Measurements from ENCODE around the gene MME. TPM values are rescaled to one million over a fixed set of nuclear protein-coding genes. Genes with fewer than 3 reads are reported as not detected.
"Not testable (repeated sequence)": the region's sequence is repeated elsewhere in the genome, so short reads cannot be mapped to it uniquely, and the experiment has no call there.

The MME gene
- total RNA-seq, 1 donor, result 1.7 TPM

DNA sequence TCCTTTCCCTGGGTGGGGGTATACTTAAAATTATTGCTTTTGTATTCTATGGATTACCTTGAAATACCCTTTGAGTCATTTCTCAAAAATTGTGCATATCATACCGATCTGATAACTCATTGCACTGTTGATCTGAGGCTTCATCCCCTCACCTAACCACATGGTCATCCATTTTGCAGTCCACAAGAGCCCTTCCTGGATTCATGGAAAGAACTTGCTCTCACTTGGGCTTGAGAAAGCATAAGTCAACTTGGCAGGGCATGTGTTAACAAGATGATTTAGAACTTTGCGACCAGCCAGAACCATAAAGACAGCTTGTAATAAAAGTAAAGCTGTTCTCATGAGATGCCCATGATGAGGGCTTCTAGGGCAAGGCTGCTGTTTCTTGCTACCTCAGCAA, 22.2 kb downstream of the MME start:
- no peak overlapping the region for H3K4me3 ChIP-seq (ENCODE audit: low read length)
- H3K27me3 ChIP-seq (ENCODE audit: insufficient read depth, low read length), result no peaks in the 10 kb centered on the region
- no peaks in the 10 kb centered on the region for H3K9me3 ChIP-seq (ENCODE audit: low read depth, low read length)
- H3K4me1 ChIP-seq (ENCODE audit: insufficient read depth, low read length), result peaks cover 4% of the 10 kb centered on the region

DNA sequence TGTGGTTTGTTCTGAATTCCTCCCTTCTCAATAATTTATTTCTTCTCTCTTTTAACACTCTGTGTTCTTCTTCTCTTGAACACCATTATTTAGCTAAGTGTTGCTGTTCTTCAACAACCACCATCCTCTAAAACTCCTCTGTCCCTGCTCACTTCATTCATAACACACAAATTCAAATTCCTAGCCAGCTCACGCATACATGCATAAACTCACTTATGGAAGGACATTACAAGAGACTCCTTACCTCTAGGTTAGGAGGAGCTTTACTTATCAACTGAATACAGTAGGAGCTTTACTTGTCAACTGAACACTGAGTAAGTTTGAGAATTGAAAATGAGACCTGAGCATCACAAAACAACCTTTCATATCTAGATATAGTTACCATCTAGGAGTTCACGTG, 23.6 kb downstream of the MME start:
- Histone ChIP-seq H3K4me3 (ENCODE audit: low read length) (no peak overlapping the region), H3K9me3 (ENCODE audit: low read depth, low read length) (no peaks in the 10 kb centered on the region), H3K27me3 (ENCODE audit: insufficient read depth, low read length) (no peaks in the 10 kb centered on the region), H3K4me1 (ENCODE audit: insufficient read depth, low read length) (no peaks in the 10 kb centered on the region)

DNA sequence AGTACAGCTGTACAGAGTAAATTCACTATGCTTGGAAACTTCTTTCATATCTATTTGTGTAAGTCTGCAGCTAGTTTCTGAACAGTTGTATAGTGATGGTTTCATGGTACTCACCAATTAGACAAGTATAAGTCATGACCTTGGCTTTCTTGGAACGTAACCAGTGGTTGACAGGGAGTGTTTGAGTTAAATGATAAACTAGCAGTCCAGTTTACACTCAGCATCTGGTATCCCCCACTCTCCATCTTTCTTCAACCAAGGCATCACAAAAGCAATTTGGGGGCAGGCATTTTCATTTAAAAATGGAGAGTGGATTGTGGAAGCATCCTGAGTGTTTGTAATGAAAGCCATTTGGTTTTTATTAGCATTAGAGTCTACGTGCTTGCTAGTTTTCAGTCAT, 26.0 kb downstream of the MME start:
- Histone ChIP-seq H3K4me1 (ENCODE audit: insufficient read depth, low read length) (peaks cover 2% of the 10 kb centered on the region), H3K27me3 (ENCODE audit: insufficient read depth, low read length) (no peaks in the 10 kb centered on the region)

DNA sequence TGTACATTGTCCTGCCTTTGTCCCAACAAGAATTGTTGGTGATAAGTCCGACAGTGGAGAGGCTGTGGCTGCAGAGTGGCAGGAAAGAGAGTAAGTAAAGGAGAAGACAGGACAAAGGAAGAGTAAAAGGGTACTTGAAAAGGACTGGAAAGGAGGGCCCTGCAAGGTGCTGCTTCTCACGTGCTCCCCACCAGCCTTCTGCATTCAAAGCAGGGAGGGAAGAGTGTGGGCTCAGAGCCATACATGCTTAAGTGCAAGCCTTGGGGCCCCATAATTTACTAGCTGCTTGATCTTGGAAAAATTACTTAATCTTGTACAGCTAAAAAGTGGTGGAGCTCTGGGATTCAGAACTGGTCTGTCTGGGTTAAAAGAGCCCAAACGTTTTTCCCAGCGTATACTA, 29.9 kb downstream of the MME start:
- no peak overlapping the region for H3K4me3 ChIP-seq (ENCODE audit: low read length)
- H3K4me1 ChIP-seq (ENCODE audit: insufficient read depth, low read length), result peaks cover 5% of the 10 kb centered on the region
- no peaks in the 10 kb centered on the region for H3K27me3 ChIP-seq (ENCODE audit: insufficient read depth, low read length)
- H3K9me3 ChIP-seq (ENCODE audit: low read depth, low read length), result no peaks in the 10 kb centered on the region

More for the DNA sequence above, 26.0 kb downstream of the MME start:
- no peak overlapping the region for H3K4me3 ChIP-seq (ENCODE audit: low read length)
- no peaks in the 10 kb centered on the region for H3K9me3 ChIP-seq (ENCODE audit: low read depth, low read length)

DNA sequence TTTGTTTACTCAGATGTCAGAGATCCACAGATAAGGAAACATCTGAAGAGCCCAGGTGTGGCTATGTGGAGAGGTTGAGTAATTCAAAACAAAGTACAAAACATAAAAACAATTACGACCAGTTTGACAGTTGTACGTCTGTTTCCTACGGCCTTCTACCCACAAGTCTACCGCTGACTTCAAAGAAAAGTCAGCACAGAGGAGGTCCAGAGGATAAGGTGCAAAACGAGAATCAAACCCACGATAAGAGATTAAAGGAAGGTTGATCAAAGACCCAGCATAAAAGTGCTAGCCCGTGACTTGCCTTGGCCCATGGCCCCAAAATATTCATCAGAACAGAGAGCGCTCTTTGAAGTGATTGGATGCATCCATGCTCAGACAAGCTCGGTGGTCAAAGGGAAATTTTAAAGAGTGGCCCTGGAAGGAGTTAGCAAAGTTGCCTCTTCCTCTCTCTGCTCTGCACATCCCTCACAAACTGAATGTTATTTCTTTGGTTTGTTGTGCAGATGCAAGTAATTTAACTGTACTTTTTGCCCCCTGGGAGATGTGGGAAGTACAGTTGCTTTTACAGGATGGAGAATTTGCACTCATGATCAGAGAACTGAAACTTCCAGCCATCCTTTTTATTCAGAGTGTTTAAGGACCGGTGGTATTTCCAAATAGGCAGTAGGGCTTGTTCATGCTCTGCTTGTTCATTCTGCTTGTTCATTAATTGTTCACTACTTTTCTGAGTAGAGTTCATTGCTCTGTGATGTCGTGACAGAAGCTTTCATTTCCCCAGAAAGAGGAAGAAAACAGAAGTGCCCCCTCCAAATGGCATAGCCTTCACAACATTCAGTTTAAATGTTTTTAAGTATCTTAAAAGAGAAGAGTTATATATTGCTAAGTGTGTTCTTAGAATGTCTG, 31.1 kb downstream of the MME start:
- no peak overlapping the region for H3K4me3 ChIP-seq (ENCODE audit: low read length)
- H3K4me1 ChIP-seq (ENCODE audit: insufficient read depth, low read length), result peaks cover 5% of the 10 kb centered on the region
- H3K9me3 ChIP-seq (ENCODE audit: low read depth, low read length), result no peaks in the 10 kb centered on the region
- H3K27me3 ChIP-seq (ENCODE audit: insufficient read depth, low read length), result no peaks in the 10 kb centered on the region

DNA sequence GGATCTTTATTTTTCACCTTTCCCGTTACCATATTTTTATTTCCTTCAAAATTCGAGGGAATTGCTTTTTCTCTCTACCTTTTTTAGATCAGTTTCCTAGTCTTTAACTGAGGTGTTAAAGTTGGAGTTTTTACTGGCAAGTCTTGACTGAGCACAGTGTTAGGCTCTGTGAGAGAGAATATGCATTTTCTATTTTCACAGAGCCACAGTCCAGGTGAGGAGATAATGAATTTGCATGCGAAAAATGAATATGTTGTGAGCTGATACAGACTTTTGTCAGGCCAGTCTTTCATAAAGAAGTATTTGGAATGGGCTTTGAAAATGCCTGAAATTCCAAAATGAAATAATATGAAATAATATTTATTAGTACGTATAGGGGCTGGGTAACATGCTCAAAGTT, 31.9 kb downstream of the MME start:
- Histone ChIP-seq H3K9me3 (ENCODE audit: low read depth, low read length) (no peaks in the 10 kb centered on the region), H3K4me3 (ENCODE audit: low read length) (no peak overlapping the region), H3K4me1 (ENCODE audit: insufficient read depth, low read length) (peaks cover 5% of the 10 kb centered on the region), H3K27me3 (ENCODE audit: insufficient read depth, low read length) (no peaks in the 10 kb centered on the region)

DNA sequence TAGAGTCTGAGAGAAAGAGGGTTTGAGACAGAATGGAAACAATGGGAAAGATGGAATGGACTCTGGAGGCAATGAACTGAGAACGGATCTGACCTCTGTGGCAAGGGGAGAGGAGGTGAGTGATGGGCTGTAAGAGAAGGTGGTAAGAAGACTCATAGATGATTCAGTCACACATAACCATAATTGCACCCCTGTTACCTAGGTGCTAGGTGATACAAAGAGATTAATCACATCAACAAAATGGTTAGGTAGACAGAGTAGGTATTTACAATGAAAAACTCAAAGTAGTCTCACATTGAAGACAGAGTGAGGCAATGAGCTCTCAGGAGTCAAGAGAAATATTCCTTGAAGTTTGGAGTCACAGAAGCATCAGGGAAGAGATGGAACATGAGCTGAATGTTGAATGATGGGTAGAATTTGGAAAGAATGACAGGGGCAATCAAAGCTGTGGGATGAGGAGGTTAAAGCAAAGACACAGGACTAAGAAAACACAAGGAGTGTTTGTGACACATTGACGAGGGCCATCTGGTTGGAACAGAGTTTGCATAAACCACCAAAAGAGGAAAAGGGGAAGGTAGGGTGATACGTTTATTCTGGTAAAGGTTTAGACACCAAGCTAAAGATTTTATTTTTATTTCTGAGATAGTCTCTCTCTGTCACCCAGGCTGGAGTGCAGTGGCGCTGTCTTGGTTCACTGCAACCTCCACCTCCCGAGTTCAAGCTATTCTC, 32.7 kb downstream of the MME start:
- Histone ChIP-seq H3K27me3 (ENCODE audit: insufficient read depth, low read length) (no peaks in the 10 kb centered on the region), H3K9me3 (ENCODE audit: low read depth, low read length) (no peaks in the 10 kb centered on the region), H3K4me1 (ENCODE audit: insufficient read depth, low read length) (peaks cover 5% of the 10 kb centered on the region), H3K4me3 (ENCODE audit: low read length) (no peak overlapping the region)

DNA sequence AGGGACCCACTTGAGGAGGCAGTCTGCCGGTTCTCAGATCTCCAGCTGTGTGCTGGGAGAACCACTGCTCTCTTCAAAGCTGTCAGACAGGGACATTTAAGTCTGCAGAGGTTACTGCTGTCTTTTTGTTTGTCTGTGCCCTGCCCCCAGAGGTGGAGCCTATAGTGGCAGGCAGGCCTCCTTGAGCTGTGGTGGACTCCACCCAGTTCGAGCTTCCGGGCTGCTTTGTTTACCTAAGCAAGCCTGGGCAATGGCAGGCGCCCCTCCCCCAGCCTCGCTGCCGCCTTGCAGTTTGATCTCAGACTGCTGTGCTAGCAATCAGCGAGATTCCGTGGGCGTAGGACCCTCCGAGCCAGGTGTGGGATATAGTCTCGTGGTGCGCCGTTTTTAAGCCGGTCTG, 44.6 kb downstream of the MME start:
- H3K4me1 ChIP-seq (ENCODE audit: insufficient read depth, low read length); H3K9me3 ChIP-seq (ENCODE audit: low read depth, low read length); H3K4me3 ChIP-seq (ENCODE audit: low read length); H3K27me3 ChIP-seq (ENCODE audit: insufficient read depth, low read length): not testable (repeated sequence)

DNA sequence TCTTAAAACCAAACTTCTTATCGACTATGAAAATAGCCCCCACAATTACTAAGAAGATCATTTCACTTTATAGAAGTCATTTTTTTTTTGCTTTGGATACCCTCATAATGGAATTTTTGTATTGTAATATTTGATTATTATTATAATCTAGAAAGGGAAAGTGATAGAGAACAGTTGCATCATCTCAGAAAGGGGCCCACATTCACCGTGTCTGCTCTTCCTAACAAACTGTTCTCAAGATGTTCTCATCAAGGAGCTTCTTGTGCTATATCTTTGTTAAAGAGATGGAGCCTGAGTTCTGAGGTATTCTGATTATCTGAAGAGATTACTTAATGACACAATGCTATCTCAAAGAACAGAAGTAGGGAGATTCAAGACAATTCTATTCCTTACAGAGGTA, 49.3 kb downstream of the MME start:
- no peak overlapping the region for H3K4me3 ChIP-seq (ENCODE audit: low read length)
- H3K9me3 ChIP-seq (ENCODE audit: low read depth, low read length), result no peaks in the 10 kb centered on the region
- H3K27me3 ChIP-seq (ENCODE audit: insufficient read depth, low read length), result no peaks in the 10 kb centered on the region
- no peaks in the 10 kb centered on the region for H3K4me1 ChIP-seq (ENCODE audit: insufficient read depth, low read length)

DNA sequence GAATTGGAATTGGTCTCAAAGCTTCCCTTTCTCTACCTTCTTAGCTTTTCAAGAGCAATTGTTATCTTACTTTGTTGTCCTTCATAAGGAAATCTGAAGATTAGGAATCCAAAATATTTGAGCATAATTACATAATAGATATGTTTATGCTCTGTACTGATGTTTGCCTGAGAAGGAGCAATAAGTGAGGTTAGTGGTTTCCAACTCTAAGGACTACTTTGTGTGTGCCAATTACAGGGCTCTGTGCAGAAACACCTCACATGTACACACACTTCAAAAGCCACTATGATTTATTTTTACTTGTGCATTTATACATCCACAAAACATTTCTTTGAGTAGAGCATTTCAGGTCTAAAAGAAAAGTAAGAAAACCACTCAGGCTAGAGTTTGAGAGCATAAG, 49.9 kb downstream of the MME start:
- H3K4me1 ChIP-seq (ENCODE audit: insufficient read depth, low read length), result no peaks in the 10 kb centered on the region
- H3K27me3 ChIP-seq (ENCODE audit: insufficient read depth, low read length), result no peaks in the 10 kb centered on the region
- no peak overlapping the region for H3K4me3 ChIP-seq (ENCODE audit: low read length)
- H3K9me3 ChIP-seq (ENCODE audit: low read depth, low read length), result no peaks in the 10 kb centered on the region

DNA sequence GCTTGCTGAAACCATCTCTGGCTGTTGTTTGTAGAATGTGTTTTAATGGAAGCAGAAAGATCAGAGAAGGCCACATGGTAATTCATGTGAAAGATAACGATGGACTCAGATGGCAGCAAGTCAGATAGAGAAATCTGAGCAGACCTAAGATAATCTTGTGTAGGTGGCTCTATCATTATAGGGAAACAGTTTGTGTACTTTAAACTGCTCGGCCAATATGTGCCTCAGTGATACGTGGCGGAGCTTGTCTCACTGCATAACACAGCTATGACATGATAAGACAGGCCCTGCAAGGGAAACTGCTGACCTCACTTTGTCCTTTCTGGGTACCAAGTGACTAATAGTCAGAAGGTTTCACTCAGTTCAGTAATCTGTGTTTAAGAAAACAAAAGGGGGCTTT, 51.0 kb downstream of the MME start:
- Histone ChIP-seq H3K27me3 (ENCODE audit: insufficient read depth, low read length) (no peaks in the 10 kb centered on the region), H3K4me1 (ENCODE audit: insufficient read depth, low read length) (no peaks in the 10 kb centered on the region), H3K4me3 (ENCODE audit: low read length) (no peak overlapping the region), H3K9me3 (ENCODE audit: low read depth, low read length) (no peaks in the 10 kb centered on the region)

DNA sequence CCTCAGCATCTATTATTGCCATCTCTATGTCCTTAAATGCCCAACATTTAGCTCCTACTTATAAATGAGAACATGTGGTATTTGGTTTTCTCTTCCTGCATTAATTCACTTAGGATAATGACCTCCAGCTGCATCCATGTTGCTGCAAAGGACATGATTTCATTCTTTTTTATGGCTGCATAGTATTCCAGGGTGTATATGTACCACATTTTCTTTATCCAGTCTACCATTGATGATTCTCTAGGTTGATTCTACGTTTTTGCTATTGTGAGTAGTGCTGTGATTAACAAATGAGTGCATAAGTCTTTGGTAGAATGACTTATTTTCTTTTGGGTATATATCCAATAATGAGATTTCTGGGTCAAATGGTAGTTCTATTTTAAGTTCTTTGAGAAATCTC, 54.2 kb downstream of the MME start:
- H3K9me3 ChIP-seq (ENCODE audit: low read depth, low read length); H3K27me3 ChIP-seq (ENCODE audit: insufficient read depth, low read length); H3K4me1 ChIP-seq (ENCODE audit: insufficient read depth, low read length); H3K4me3 ChIP-seq (ENCODE audit: low read length): not testable (repeated sequence)

DNA sequence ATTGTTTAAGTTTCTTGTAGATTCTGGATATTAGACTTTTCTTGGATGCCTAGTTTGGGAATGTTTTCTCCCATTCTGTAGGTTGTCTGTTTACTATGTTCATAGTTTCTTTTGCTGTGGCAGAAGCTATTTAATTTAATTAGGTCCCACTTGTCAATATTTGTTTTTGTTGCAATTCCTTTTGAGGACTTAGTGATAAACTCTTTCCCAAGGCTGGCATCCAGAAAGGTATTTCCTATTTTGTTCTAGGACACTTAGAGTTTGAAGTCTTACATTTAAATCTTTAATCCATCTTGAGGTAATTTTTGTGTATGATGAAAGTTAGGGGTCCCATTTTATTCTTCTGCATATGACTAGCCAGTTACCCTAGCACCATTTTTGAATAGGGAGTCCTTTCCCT, 54.9 kb downstream of the MME start:
- H3K9me3 ChIP-seq (ENCODE audit: low read depth, low read length), result no peaks in the 10 kb centered on the region
- no peak overlapping the region for H3K4me3 ChIP-seq (ENCODE audit: low read length)
- no peaks in the 10 kb centered on the region for H3K4me1 ChIP-seq (ENCODE audit: insufficient read depth, low read length)
- H3K27me3 ChIP-seq (ENCODE audit: insufficient read depth, low read length), result no peaks in the 10 kb centered on the region

DNA sequence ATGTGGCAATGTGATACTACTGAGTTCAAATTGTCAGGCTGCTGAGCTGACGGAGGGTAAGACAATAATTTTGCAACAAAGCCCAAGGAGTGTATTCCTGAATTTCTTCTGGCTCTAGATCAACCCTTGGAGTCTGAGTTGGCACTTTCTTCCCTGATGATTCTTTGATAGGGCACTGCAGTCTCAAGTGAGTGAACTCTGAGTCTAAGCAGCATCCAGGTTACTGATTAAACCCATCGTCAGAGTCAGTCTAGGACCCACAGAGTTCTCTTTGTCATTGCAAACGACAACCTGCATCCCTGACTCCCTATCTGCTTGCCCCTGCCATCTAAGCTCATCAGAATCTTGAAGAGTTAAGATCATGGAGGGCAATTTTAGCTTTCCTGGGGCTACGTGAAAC, 58.6 kb downstream of the MME start:
- Histone ChIP-seq H3K4me1 (ENCODE audit: insufficient read depth, low read length) (no peaks in the 10 kb centered on the region), H3K4me3 (ENCODE audit: low read length) (no peak overlapping the region), H3K9me3 (ENCODE audit: low read depth, low read length) (no peaks in the 10 kb centered on the region), H3K27me3 (ENCODE audit: insufficient read depth, low read length) (no peaks in the 10 kb centered on the region)

DNA sequence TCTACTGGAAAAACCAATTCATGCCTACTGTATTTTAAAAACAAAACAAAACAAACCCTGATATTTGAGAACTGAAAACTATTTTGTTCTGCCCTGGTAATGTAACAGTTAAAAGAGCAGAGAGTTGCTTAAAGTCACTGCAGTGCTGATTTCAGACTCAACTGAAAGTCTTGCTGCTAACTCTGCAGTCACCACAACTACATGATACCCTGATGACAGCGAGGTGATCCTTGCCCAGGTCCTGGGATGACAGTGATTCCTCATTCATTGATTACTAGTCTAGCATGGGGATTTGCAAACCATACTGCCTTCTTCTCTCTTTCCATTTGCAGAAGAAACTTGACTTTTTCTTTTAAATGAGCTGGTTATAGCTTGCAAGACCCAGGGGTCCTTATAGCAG, 67.5 kb downstream of the MME start:
- Histone ChIP-seq H3K4me3 (ENCODE audit: low read length) (no peak overlapping the region), H3K27me3 (ENCODE audit: insufficient read depth, low read length) (no peaks in the 10 kb centered on the region), H3K9me3 (ENCODE audit: low read depth, low read length) (no peaks in the 10 kb centered on the region), H3K4me1 (ENCODE audit: insufficient read depth, low read length) (no peaks in the 10 kb centered on the region)

DNA sequence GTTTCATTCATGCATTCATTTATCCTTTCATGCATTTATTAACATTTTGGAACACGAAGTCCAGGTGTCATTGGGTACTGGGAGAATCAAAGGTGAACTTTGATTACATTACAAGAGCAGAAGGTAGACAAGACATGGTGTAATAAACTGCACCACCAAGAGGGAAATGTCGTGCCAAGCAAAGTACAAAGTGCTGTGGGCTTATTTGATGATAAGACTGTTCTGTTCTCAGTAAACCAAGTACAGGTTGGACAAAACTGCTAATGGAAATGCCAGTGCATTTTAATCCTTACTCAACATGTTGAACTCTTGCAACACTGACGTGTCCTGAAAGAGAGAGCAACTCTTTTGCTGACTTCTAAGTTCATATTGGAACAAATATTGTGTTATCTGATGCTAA, 69.4 kb downstream of the MME start:
- H3K9me3 ChIP-seq (ENCODE audit: low read depth, low read length), result no peaks in the 10 kb centered on the region
- H3K4me3 ChIP-seq (ENCODE audit: low read length), result no peak overlapping the region
- H3K4me1 ChIP-seq (ENCODE audit: insufficient read depth, low read length), result no peaks in the 10 kb centered on the region
- H3K27me3 ChIP-seq (ENCODE audit: insufficient read depth, low read length), result no peaks in the 10 kb centered on the region

All from mononuclear cell (primary cell).